DMS 273 (cell line): ENCODE results near the gene TEAD1.

Experiments used
- DNase-seq: peaks from one replicate; lab custom pipeline; 2025; ENCODE audit not compliant: unreplicated experiment; lab: John Stamatoyannopoulos, UW

TEAD1 gene

DNA sequence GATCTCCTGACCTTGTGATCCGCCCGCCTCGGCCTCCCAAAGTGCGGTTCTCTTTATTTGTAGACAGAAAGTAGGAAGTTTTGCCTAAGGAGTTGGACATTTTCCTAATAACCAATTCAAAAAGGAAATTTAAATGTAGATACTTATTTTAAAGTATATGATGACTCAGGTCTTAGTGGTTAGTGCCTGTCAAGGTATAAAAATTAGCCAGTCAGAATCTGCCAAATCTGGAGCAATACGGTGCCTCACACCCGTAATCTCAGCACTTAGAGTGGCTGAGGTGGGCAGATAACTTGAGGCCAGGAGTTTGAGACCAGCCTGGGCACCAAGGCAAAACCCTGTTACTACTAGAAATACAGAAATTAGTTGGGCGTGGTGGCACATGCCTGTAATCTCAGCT lies 248.2 kb downstream of the TEAD1 start:
- DNase-seq: no peak

DNA sequence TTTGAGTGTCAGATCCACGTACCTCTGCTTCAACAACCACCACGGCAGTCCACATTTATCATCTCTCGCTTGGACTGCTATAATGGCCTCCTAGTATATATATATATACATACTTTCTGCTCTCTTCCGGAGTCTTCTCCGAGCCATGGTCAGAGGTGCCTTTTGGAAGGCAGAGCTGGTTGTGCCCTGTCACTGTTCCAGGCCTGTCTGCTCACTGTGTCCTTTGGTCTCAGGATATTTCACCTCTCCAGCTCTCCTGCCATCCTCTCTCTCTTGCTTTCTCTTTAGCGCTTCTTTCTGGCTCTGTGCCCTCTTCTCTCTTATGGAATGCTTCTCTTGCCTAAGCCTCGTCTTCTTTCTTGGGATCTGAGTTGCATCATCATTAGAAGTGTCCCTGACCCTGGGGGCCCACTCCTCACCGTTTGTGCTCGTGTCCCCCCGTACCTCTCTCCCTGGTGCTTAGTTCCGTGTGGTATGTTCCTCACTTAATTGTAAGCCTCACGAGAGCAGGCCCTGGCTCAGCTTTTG lies 248.8 kb downstream of the TEAD1 start:
- no peak for DNase-seq

DNA sequence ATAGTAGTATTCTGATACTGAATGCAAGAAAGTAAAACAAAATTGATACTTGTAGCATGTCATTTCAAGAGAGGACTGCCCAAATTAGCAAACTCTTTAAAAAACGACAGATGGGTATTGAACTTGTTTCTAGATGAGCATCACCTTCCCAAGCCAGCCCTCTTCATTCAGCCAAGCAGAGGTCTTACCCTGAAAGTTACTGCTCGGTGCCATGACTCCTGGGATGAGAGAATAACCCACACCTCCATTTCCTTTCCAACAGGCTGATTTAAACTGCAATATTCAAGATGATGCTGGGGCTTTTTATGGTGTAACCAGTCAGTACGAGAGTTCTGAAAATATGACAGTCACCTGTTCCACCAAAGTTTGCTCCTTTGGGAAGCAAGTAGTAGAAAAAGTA lies 250.4 kb downstream of the TEAD1 start:
- DNase-seq: no peak

DNA sequence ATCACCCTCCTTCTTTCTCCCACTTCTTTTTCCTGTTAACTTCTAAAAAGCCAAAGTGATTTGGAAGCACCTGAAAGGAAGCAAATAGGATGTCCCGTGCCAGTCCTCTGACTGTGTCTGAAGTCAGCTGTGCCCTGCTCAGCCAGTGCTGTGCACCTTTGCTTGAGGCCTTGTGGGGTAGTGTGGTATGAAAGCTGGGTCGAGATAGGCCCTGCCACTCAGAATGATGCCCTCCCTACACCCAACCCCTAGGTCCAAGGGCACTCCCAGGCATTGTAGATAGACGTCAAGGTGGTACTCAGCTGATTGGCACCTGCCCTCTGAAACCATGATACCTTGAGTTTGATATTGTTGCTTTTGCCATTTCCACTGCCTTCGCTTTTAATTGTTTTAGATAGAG lies 251.3 kb downstream of the TEAD1 start:
- no peak for DNase-seq

DNA sequence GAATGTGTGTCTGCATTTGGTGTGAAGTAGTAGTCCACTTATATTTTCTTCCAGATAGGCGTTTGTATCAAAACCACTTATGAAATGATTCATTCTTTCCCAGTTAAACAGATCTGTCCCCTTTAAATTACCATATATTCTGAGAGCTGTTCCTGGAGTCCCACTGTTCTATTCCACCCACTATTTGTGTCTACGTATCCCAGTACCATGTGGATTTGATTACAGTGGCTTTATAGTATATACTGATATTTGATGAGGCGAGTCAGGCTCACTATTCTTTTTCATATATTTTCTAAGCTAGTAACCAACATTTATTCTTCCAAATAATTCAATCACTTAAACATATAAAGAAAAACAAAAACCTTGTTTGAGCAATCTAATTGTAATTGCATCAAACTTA lies 253.0 kb downstream of the TEAD1 start:
- DNase-seq: no peak

DNA sequence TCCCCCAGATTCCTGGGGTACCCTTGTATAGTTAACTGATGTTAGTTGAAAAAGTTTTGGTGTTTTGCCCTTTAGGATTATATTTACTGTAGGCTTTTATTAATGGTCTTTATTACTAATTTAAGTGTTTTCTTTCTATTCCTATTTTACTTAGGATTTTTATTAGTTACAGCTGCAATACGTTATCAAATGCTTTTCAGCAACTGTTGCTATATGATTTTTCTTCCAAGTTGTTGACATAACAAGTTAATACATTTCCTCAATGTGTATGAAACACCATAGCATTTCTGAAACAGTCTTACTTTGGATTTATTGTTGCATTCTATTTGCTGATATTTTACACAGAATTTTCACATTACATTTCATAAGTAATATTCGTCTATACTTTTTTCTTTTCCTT lies 253.7 kb downstream of the TEAD1 start:
- no peak for DNase-seq

DNA sequence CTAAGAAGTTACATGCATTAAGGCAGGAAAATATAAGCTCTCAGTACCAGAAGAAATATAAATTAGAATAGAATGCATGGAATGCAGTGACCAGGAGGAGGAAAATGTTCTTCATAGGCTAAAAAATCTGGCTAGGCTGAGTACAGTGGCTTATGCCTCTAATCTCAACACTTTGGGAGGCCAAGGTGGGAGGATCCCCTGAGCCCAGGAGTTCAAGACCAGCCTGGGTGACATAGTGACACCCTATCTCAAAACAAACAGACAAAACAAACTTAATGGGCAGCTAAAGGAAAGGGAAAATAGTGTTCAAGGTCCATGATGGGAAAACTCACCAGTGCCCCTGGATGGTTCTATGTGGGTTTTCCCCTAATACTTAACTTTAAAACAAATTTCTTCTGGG lies 256.6 kb downstream of the TEAD1 start:
- no peak for DNase-seq

DNA sequence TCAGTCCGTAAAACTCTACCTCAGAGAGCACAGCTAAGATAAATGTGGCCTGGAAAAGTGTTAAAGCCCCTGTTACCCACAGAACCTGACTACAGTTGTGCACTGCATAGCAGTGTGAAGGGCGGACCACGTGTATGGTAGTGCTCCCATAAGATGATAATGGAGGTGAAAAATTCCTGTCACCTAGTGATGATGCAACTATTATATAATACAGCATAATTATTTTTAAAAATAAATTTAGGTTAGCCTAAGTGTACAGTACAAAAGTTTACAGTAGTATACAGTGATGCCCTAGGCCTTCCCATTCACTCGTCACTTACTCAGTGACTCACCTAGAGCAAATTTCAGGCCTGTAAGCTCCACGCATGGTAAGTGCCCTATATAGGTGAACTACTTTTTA lies 258.3 kb downstream of the TEAD1 start:
- DNase-seq: no peak

DNA sequence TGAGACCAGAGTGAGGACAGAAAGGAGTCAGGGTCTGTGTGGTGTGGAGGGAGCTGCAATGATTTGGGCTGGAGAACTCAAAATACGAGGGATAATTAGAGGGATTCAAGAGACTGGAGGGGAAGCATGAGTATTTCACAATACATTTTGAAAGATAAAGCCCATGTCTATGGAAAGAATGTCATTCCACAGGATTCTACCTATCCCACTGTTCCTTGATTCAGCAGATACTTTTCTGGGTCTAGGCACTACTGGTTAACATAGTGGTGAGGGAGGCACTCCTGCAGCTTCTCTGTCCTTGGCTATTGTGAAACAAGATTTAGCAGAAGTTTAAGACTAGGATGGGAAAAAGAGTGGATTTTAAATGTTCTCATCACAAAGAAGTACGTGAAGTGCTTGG lies 262.0 kb downstream of the TEAD1 start:
- DNase-seq: no peak

DNA sequence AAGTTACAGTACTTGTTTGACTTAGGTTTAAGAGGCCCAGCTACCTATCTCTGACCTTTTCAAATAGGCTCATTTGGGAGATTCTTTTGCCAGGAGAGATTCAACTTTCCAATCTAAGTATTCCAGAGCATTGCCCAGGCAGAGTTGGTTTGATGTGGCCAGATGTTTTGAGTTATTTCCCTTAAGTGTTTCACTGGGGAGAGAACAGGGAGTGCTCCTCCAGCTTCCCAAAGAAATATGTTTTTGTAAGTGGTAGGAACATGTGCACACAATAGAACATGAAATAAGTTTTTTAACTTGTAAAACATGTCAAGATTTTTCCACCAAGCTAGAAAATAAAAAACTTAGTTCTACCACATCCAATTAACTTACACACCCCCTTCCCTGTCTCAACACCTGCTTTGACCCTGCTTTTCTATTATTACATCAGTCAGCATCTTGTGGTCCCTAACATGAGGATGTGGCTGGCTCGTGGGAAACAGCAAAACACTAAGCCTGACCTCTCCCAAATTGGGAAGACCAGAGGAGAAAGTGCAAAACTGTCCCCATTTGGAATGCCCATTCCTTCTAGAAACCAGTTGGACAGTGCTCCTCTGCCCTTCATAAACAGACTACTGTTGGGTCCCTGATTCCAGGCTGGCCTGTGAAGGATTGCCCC lies 264.5 kb downstream of the TEAD1 start:
- no peak for DNase-seq

DNA sequence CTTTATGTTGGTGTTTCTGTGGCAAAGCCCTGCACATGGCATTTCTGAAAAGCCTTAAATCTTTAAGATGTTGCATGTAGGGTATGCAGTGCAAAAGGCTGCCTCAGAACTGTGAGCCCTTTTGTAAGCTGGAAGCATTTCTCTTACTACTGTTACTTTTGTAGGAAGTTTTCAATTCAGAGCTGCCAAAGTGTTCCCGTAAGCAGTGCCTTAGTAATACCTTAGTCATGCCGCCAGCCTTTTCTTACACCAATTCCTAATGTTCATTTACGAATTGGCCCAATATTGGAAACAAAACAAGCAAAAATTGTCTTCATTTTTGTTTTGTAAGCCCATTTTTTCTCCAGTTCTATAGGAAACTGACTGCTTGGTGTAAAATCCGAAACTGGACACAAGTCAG lies 267.4 kb downstream of the TEAD1 start:
- DNase-seq: no peak

DNA sequence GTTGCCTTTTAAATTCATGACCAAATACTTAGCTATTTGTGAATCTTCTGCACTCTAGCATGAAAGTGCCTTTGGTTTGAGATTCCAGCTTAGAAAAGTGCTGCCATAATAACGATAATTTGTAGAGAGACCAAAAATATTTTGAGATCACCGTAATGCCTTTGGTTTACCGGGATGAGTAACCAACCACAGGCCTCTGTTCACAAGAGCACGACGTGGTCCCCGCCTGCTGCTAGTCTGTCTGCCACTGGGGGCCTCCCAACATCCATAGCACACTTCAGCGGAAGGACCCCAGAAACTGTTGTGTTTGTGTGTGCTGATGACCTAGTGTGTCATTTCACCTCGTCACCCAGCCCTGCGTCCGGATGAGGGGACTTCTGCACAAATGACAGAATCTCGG lies 267.9 kb downstream of the TEAD1 start:
- DNase-seq: no peak

DNA sequence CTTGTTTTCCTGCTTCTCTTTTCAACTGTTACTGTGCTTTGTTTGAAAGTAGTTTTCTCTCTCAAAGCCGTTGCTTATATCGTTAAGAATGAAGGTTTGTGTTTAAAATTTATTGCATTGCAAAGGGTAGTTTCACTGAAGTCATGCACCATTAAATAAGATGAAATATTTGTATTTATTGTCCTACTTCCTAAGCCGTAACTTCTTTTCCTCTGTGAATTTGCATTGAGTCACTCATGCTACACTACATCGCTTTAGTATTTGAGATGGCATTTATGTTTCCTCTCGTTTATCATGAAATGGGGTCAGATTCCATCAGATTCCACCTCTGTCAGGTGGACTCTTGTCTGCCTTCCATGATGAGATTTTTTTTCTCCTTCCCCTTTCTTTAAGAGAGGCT lies 269.1 kb downstream of the TEAD1 start:
- DNase-seq: no peak

DNA sequence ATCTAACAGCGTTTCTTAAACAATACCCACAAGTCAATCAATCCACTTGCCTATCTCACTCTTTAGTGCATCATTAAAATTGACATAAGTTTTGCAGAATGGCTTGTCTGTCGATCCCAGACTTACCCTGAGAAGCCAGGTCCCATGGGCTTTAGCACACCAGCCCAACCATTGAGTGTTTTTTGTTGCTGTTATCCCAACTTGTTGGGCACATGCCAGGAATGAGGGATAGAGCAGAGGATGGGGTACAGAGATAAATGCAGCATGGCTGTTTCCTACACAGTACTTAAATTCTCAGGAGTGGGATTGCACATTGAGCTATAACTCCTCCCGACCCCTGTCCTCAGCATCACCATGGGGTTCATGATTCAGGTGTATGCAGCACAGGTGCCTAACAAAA lies 270.7 kb downstream of the TEAD1 start:
- no peak for DNase-seq

DNA sequence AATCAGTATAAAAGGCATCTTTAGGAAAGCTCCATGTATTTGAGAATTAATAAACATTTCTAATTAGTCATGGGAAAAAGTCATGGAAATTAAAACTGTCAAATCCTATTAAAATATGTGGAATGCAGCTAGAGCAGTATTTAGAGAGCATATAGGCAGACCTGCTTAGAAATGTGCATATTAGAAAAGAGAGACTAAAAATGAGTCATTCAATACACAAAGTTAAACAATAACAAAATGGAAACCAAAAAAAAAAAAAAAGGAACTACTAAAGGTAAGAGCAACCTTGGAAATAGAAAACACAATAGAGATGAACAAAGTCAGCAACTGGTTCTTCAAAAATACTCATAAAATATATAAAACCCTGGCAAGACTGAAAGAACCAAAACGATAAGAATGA lies 275.2 kb downstream of the TEAD1 start:
- DNase-seq: no peak

DNA sequence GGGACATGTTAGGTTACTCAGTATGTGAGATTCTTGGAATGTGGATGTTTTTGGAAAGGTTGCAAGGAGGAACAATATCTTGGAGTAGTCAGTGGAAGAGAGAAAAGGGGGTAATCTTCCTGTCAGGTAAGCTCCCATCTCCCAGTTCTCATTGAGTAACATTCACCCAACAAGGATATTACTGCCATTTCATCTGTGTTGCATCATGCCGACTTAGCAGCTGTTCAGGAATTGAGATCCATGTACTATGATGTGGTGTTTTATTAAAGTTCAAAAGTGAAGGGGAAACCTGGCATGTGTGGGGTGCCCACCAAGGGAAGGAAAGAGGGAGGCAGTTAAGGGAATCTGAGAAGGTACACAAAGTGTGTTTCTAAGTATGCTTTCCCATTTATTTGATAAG lies 276.4 kb downstream of the TEAD1 start:
- DNase-seq: no peak

DNA sequence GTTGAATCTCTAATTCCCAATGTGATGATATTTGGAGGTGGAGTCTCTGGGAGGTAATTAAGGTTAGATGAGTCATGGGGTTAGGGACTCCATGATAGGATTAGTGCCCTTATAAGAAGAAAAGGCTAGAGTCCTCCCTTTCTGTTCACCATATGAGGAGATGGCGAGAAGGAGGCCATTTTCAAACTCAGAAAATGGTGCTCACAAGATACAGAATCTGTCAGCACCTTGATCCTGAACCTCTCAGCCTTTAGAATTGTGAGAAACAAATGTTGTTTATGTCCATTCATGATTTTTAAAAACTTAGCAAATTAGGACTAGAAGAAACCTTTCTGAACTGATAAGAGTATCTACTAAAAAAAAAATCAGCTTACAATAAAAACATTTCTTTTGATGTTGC lies 277.2 kb downstream of the TEAD1 start:
- no peak for DNase-seq

DNA sequence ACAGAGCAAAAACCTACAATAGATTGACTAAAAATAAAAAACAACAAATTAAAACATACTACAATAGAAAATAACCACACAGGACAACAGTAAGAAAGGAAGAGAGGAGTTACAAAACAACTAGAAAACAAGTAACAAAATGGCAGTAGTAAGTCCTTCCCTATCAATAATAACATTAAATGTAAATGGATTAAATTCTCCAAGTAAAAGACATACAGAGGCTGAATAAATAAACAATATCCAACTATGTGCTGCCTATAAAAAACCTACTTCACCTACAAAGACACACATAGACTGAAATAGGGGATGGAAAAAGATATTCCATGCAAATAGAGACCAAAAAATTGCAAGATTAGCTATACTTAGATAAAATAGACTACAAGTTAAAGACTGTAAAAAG lies 277.9 kb downstream of the TEAD1 start:
- DNase-seq: no peak

DNA sequence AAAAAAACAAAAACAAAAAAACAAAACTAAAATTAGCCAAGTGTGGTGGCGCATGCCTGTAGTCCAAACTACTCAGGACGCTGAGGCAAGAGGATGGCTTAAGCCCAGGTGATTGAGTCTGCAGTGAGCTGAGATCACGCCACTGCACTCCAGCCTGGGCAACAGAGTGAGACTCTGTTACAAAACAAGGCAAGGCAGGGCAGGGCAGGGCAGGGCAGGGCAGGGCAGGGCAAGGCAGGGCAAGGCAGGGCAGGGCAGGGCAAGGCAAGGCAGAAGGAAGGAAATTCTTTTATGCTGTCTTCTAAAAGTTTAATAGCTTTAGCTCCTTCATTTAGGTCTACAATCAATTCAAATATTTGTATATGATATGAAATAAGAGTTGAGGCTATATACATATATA lies 284.8 kb downstream of the TEAD1 start:
- no peak for DNase-seq

DNA sequence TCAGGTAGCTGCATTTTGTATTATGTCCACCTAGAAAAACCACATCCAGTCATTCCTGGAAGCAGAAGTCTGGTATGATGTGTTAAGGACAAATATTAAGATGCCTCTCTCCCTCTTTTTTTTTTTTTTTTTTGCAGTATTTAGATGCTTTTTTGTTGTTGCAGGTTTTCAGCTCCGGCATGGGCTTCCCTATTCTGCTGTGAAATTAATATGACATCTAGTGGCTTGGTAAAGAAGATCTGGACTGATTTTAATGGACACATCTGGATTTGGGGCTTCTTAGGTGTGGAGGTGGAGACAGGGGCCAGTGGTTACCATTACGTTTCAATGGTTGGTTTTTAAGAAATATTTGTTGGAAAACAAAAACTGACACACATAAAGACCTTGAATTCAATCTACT lies 287.4 kb downstream of the TEAD1 start:
- peak; percentile 3 for DNase-seq

DNA sequence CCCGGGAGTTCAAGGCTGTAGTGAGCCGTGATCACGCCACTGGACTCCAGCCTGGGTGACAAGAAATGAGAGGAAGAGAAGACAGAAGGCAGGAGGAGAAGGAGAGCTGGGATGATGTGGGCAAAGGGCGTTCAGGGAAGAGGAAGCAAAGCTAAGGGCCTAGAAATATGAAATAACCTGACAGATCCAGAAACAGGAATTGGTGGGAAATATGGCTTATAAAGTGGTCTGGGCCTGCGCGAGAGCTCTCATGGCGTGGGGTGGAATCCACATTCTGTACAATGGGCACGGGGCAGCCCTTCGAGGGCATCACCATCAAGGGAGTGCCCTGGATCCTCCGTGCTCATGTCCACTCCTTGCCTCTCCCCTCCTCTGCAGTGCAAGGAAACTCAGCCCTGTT lies 288.1 kb downstream of the TEAD1 start:
- DNase-seq: no peak

DNA sequence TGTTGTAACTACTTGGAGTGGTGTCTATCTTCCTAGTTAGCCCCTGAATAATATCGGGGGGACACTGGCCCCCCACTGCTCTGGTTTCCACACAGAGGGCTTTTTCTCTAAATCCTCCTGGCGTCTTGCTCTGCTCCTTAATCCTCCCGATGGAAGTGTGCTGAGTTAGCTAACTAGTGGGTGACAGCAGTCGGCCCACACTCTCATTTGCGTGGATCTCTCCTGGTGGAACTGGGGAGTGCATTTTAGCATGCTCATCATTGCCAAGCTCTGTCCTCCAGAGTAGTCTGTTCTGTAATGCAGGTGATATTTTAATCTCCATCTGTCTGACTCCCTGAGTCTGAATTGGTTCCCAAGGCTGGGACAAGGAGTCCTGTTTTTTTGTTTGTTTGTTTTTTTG lies 288.8 kb downstream of the TEAD1 start:
- no peak for DNase-seq

DNA sequence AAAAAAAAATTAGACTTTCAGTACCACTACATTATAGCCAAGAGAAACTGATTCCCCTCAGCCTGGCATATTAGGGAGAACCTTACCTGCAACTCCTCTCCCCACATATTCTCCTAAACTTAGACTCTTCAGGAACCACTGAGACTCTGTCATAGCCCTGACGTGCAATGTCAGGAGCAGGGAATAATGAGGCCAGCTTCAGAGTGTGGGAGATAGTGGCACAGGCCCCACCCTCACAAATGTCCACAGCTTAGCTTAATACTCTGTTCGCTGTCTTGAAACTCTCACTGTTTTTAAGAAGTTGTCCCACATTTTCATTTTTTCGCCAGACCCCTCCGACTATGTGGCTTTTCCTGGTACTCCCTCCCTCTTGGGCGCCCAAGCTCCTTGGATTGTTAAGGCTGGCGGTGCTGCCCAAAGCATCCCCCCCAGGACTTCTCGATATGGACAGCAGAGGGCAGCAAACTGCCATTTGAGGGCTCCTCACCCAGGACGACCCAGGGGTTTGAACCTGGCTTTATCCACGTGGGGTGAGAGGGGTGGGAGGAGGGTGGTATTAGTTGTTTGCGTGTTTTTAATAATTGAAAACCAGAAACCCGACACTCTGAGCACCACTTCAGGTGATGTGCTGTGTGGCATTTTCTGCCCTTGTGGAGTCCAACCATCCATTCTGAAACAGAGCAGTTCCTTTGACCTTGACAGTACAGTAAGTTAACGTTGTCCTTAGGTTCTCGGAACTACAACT lies 289.7 kb downstream of the TEAD1 start:
- peak; percentile 81 for DNase-seq
